GM12878 (cell line): ENCODE measurements around the gene TFAP2B.

Experiments
- CHD2 ChIP-seq: IDR thresholded peaks from 2 replicates; pipeline ENCODE4 v1.6.1; 2011; ENCODE audit warnings: low read depth, low read length, improper control_type of control experiment, borderline replicate concordance
- EGR1 ChIP-seq, 2 experiments: IDR thresholded peaks; 1 replicate in 1 of 2; 2 replicates in 1 of 2; pipeline ENCODE4 v1.6.1; 2011 to 2012; ENCODE audit warnings: low read depth in 2 of 2, low read length in 2 of 2, borderline replicate concordance in 1 of 2, mild to moderate bottlenecking in 1 of 2, moderate library complexity in 1 of 2
- EP300 ChIP-seq, 2 experiments: fragments of 150-350 bp in 1 of 2; IDR thresholded peaks; 2 replicates each; pipeline ENCODE4 v1.6.1; 2011 to 2012; ENCODE audit warnings: low read depth in 2 of 2, low read length in 2 of 2, borderline replicate concordance in 1 of 2, improper control_type of control experiment in 1 of 2, inconsistent platforms in 1 of 2; ENCODE audit not compliant: control insufficient read depth in 1 of 2
- HDGF ChIP-seq: fragments of 450-650 bp; IDR thresholded peaks from 2 replicates; pipeline ENCODE4 v1.6.1; 2016; ENCODE audit warnings: antibody characterized with exemption
- MEF2B ChIP-seq: fragments of 450-650 bp; IDR thresholded peaks from 2 replicates; pipeline ENCODE4 v1.6.1; 2018; ENCODE audit warnings: mild to moderate bottlenecking, moderate library complexity; ENCODE audit not compliant: partially characterized antibody, poor library complexity, severe bottlenecking
- POLR2A ChIP-seq: IDR thresholded peaks from 2 replicates; pipeline ENCODE4 v1.6.1; 2011; ENCODE audit warnings: low read depth, mild to moderate bottlenecking, low read length
- SIX5 ChIP-seq: IDR thresholded peaks from 2 replicates; pipeline ENCODE4 v1.6.1; 2011; ENCODE audit warnings: mild to moderate bottlenecking, low read depth, low read length, moderate library complexity; ENCODE audit not compliant: severe bottlenecking
- STAT3 ChIP-seq: IDR thresholded peaks from 2 replicates; pipeline ENCODE4 v1.6.1; 2011; ENCODE audit warnings: low read depth, low read length, improper control_type of control experiment
- TAF1 ChIP-seq: IDR thresholded peaks from 2 replicates; pipeline ENCODE4 v1.6.1; 2011; ENCODE audit warnings: mild to moderate bottlenecking, low read depth, low read length, borderline replicate concordance
- TF ChIP-seq, protein P1 (sequence below), 3 experiments: IDR thresholded peaks in 2 of 3; conservative IDR thresholded peaks in 1 of 3; 2 replicates each; pipeline ENCODE4 v1.5.1; 2011; ENCODE audit warnings: low read depth in 3 of 3, low read length in 3 of 3, mild to moderate bottlenecking in 3 of 3, control low read depth in 2 of 3, moderate library complexity in 2 of 3, inconsistent platforms in 1 of 3, mixed read lengths in 1 of 3; ENCODE audit not compliant: control insufficient read depth in 2 of 3, insufficient read depth in 1 of 3; ENCODE audit errors: extremely low read depth in 1 of 3
- TF ChIP-seq, protein P2 (sequence below): fragments of 450-650 bp; IDR thresholded peaks from 2 replicates; pipeline ENCODE4 v1.6.1; 2017; ENCODE audit warnings: mild to moderate bottlenecking, moderate library complexity
- TF ChIP-seq, protein P3 (sequence below): IDR thresholded peaks from 2 replicates; pipeline ENCODE4 v1.6.1; 2011; ENCODE audit warnings: low read depth, mild to moderate bottlenecking, low read length, moderate library complexity, borderline replicate concordance; ENCODE audit errors: extremely low read depth

DNA sequence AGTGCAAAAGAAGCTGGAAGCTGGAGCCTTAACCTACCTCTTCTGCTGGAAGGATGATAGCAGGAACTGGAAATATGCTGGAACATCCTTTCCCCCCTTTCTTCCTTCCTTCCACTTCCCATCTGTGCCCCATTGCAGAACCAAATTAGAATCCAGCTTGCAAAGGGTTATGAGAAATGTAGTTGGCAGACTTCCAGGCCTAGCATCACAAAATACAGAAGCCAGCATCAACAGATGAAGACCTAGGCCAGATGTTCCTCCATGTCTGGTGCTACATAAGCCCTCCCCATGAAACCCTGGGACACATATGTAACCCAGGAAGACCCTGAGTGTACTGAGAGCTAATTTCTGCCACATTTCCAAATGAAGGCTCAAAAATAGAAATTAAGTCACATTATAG lies 40.0 kb upstream of the TFAP2B start:
- TF ChIP-seq STAT3 (no peak), CHD2 (no peak), POLR2A (no peak), EP300 (IDR thresholded peaks at IDR 0.05; ENCODE audit: borderline replicate concordance in 1 of 2, control insufficient read depth in 1 of 2, low read depth in 2 of 2, low read length in 2 of 2) (no peak), MEF2B (no peak), HDGF (no peak), TAF1 (no peak), SIX5 (no peak), EGR1 (IDR thresholded peaks at IDR 0.05; ENCODE audit: borderline replicate concordance in 1 of 2, low read depth in 2 of 2, low read length in 2 of 2) (no peak)
- TF ChIP-seq, protein P1, sequence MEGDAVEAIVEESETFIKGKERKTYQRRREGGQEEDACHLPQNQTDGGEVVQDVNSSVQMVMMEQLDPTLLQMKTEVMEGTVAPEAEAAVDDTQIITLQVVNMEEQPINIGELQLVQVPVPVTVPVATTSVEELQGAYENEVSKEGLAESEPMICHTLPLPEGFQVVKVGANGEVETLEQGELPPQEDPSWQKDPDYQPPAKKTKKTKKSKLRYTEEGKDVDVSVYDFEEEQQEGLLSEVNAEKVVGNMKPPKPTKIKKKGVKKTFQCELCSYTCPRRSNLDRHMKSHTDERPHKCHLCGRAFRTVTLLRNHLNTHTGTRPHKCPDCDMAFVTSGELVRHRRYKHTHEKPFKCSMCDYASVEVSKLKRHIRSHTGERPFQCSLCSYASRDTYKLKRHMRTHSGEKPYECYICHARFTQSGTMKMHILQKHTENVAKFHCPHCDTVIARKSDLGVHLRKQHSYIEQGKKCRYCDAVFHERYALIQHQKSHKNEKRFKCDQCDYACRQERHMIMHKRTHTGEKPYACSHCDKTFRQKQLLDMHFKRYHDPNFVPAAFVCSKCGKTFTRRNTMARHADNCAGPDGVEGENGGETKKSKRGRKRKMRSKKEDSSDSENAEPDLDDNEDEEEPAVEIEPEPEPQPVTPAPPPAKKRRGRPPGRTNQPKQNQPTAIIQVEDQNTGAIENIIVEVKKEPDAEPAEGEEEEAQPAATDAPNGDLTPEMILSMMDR (IDR thresholded peaks at IDR 0.05 in 2 of 3, conservative IDR thresholded peaks at IDR 0.05 in 1 of 3; ENCODE audit: control insufficient read depth in 2 of 3, extremely low read depth in 1 of 3, insufficient read depth in 1 of 3, low read depth in 3 of 3, low read length in 3 of 3) = no peak
- TF ChIP-seq, protein P2, sequence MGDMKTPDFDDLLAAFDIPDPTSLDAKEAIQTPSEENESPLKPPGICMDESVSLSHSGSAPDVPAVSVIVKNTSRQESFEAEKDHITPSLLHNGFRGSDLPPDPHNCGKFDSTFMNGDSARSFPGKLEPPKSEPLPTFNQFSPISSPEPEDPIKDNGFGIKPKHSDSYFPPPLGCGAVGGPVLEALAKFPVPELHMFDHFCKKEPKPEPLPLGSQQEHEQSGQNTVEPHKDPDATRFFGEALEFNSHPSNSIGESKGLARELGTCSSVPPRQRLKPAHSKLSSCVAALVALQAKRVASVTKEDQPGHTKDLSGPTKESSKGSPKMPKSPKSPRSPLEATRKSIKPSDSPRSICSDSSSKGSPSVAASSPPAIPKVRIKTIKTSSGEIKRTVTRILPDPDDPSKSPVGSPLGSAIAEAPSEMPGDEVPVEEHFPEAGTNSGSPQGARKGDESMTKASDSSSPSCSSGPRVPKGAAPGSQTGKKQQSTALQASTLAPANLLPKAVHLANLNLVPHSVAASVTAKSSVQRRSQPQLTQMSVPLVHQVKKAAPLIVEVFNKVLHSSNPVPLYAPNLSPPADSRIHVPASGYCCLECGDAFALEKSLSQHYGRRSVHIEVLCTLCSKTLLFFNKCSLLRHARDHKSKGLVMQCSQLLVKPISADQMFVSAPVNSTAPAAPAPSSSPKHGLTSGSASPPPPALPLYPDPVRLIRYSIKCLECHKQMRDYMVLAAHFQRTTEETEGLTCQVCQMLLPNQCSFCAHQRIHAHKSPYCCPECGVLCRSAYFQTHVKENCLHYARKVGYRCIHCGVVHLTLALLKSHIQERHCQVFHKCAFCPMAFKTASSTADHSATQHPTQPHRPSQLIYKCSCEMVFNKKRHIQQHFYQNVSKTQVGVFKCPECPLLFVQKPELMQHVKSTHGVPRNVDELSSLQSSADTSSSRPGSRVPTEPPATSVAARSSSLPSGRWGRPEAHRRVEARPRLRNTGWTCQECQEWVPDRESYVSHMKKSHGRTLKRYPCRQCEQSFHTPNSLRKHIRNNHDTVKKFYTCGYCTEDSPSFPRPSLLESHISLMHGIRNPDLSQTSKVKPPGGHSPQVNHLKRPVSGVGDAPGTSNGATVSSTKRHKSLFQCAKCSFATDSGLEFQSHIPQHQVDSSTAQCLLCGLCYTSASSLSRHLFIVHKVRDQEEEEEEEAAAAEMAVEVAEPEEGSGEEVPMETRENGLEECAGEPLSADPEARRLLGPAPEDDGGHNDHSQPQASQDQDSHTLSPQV = no peak
- TF ChIP-seq, protein P3, sequence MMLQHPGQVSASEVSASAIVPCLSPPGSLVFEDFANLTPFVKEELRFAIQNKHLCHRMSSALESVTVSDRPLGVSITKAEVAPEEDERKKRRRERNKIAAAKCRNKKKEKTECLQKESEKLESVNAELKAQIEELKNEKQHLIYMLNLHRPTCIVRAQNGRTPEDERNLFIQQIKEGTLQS = no peak
